ENCODE results near the gene DOK7.

DOK7 gene

DNA sequence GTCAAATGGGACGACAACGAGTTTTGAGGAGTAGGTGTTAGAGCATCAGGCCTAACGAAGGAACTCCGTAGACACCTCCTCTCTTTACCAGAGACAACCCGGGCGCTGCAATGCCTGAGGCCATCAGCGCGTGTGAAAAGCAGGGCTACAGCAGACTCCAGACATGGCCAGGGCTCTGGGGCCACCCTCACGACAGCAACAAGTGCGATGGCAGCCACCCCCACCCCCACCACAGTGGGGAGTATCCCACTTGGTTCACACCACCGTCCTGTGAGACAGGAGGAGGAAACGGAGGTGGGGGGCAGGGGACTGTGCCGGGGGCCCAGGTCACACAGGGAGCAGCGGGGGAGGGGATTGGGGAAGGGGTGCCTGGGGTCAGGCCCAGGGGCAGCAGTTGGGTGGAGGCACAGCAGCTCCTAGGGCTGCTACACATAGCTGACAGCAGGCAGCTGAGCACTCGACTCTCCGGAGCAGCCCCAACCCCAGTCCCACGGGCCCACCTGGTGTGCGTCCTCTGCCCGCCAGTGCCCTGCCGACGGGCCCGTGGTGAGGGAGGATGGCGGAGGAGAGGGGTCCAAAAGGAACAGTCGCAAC, 60.6 kb downstream of the DOK7 start:
- Histone ChIP-seq H3K36me3 (replicated peaks; ENCODE audit: insufficient read depth, low read length) (no peaks in the 10 kb centered on the region; the same call in 1 of the 2 replicates), H3K4me2 (ENCODE audit: low read depth, low read length) (no peak overlapping the region), H3K79me2 (ENCODE audit: low read length) (peaks cover 31% of the 10 kb centered on the region), H3K9ac (ENCODE audit: low read length) (no peak overlapping the region), H3K9me3 (replicated peaks; ENCODE audit: insufficient read depth, low read length) (no peaks in the 10 kb centered on the region), H2AFZ (ENCODE audit: low read length) (no peak overlapping the region), H3K27me3 (replicated peaks; ENCODE audit: insufficient read depth, low read length) (no peaks in the 10 kb centered on the region), H3K4me3 (ENCODE audit: low read length) (no peak overlapping the region), H3K4me1 (ENCODE audit: low read length) (no peaks in the 10 kb centered on the region), H3K27ac (ENCODE audit: low read length) (no peak overlapping the region), H3K9me2 (replicated peaks; ENCODE audit: insufficient read depth, low read length) (no peaks in the 10 kb centered on the region), H3F3A (ENCODE audit: insufficient read depth, low read length) (no peaks in the 10 kb centered on the region), H4K20me1 (ENCODE audit: insufficient read depth, low read length) (no peaks in the 10 kb centered on the region)
- no peak for DNase-seq
- TF ChIP-seq EZH2 (optimal IDR thresholded peaks at IDR 0.05; ENCODE audit: low read depth, low read length) = no peak
- TF ChIP-seq, protein P1, sequence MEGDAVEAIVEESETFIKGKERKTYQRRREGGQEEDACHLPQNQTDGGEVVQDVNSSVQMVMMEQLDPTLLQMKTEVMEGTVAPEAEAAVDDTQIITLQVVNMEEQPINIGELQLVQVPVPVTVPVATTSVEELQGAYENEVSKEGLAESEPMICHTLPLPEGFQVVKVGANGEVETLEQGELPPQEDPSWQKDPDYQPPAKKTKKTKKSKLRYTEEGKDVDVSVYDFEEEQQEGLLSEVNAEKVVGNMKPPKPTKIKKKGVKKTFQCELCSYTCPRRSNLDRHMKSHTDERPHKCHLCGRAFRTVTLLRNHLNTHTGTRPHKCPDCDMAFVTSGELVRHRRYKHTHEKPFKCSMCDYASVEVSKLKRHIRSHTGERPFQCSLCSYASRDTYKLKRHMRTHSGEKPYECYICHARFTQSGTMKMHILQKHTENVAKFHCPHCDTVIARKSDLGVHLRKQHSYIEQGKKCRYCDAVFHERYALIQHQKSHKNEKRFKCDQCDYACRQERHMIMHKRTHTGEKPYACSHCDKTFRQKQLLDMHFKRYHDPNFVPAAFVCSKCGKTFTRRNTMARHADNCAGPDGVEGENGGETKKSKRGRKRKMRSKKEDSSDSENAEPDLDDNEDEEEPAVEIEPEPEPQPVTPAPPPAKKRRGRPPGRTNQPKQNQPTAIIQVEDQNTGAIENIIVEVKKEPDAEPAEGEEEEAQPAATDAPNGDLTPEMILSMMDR (IDR thresholded peaks at IDR 0.05; ENCODE audit: low read length) = no peak
- TF ChIP-seq EZH2phosphoT487 (IDR thresholded peaks at IDR 0.05; ENCODE audit: low read length) = no peak

DNA sequence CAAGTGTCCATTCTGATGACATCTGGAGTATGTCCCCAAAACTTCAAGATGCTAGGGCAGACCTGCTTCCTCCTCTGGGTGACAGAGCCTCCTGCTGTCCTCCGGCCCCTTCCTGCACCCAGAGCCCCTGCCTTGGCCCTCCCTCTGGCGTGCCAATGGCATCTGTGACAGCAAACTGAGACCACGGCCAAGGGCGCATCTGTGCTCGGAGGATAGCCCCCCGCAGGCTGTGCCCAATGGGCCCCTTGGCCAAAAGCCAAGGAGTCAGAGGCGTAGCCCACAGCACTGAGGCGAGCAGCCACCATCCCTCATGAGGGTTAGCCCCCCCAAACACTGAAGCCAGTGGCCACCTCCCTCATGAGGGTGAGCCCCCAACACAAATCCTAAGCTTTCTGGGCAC, 61.2 kb downstream of the DOK7 start:
- no peaks in the 10 kb centered on the region for H3K4me1 ChIP-seq (ENCODE audit: low read length)
- H2AFZ ChIP-seq (ENCODE audit: low read length) = no peak overlapping the region
- no peaks in the 10 kb centered on the region for H3K9me2 ChIP-seq (replicated peaks; ENCODE audit: insufficient read depth, low read length)
- no peaks in the 10 kb centered on the region for H3K9me3 ChIP-seq (replicated peaks; ENCODE audit: insufficient read depth, low read length)
- no peak overlapping the region for H3K4me2 ChIP-seq (ENCODE audit: low read depth, low read length)
- TF ChIP-seq, protein P1 (IDR thresholded peaks at IDR 0.05; ENCODE audit: low read length) = no peak
- no peak for TF ChIP-seq EZH2phosphoT487 (IDR thresholded peaks at IDR 0.05; ENCODE audit: low read length)
- TF ChIP-seq EZH2 (optimal IDR thresholded peaks at IDR 0.05; ENCODE audit: low read depth, low read length) = no peak
- no peaks in the 10 kb centered on the region for H3K27me3 ChIP-seq (replicated peaks; ENCODE audit: insufficient read depth, low read length)
- H3K27ac ChIP-seq (ENCODE audit: low read length) = no peak overlapping the region
- H3K4me3 ChIP-seq (ENCODE audit: low read length) = no peak overlapping the region
- H4K20me1 ChIP-seq (ENCODE audit: insufficient read depth, low read length) = no peaks in the 10 kb centered on the region
- no peak overlapping the region for H3K9ac ChIP-seq (ENCODE audit: low read length)
- no peaks in the 10 kb centered on the region for H3F3A ChIP-seq (ENCODE audit: insufficient read depth, low read length)
- H3K36me3 ChIP-seq (replicated peaks; ENCODE audit: insufficient read depth, low read length) = no peaks in the 10 kb centered on the region; the same call in 1 of the 2 replicates
- peaks cover 35% of the 10 kb centered on the region for H3K79me2 ChIP-seq (ENCODE audit: low read length)
- no peak for DNase-seq

DNA sequence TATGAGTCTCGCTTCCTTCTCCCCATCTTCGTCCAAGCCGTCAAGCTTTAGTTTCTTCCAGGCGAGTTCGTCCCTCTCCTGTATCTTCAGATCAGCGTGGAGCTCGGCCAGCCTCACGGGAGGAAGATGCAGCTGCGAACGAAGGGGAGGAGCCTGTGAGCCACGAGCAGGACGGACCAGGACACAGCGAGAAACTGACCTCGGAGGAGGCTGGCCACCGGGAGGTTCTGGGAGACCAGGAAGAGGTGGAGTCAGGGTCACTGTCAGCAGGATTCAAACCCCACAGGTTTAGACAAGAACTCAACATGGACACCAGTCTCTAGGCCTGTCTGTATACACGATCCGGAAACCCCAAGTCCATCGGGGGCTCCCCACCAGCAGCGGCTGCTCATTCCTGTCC, 61.8 kb downstream of the DOK7 start:
- no peak for DNase-seq
- Histone ChIP-seq H4K20me1 (ENCODE audit: insufficient read depth, low read length) (no peaks in the 10 kb centered on the region), H3K4me2 (ENCODE audit: low read depth, low read length) (no peak overlapping the region), H3K27me3 (replicated peaks; ENCODE audit: insufficient read depth, low read length) (no peaks in the 10 kb centered on the region), H3K36me3 (replicated peaks; ENCODE audit: insufficient read depth, low read length) (no peaks in the 10 kb centered on the region; the same call in 1 of the 2 replicates), H3K4me1 (ENCODE audit: low read length) (no peaks in the 10 kb centered on the region), H3K9me2 (replicated peaks; ENCODE audit: insufficient read depth, low read length) (no peaks in the 10 kb centered on the region), H3K4me3 (ENCODE audit: low read length) (no peak overlapping the region), H3K9me3 (replicated peaks; ENCODE audit: insufficient read depth, low read length) (no peaks in the 10 kb centered on the region), H3K9ac (ENCODE audit: low read length) (no peak overlapping the region), H3F3A (ENCODE audit: insufficient read depth, low read length) (no peaks in the 10 kb centered on the region), H2AFZ (ENCODE audit: low read length) (no peak overlapping the region), H3K27ac (ENCODE audit: low read length) (no peak overlapping the region), H3K79me2 (ENCODE audit: low read length) (peaks cover 41% of the 10 kb centered on the region)
- TF ChIP-seq EZH2 (optimal IDR thresholded peaks at IDR 0.05; ENCODE audit: low read depth, low read length) (no peak), EZH2phosphoT487 (IDR thresholded peaks at IDR 0.05; ENCODE audit: low read length) (no peak)
- TF ChIP-seq, protein P1 (IDR thresholded peaks at IDR 0.05; ENCODE audit: low read length) = no peak

Measured in MM.1S (cell line).